ENCODE data around the gene NUB1. TPM values are rescaled to one million over a fixed set of nuclear protein-coding genes. Genes with fewer than 3 reads are reported as not detected.
A peak's percentile ranks its signal among the peaks of the same experiment; 100 is the strongest.

NUB1 gene
- total and polyA plus RNA-seq, 7 donors = 23.6 to 56.2 (median 46.0) TPM

- Histone ChIP-seq H3K4me1 (peaks cover 13% of the 10 kb centered on the region), H3K27me3 (ENCODE audit: insufficient read depth in 3 of 3, low read length in 2 of 3) (peaks cover 0 to 34% (median 19%) of the 10 kb centered on the region in 3 donors), H3K27ac (no peak overlapping the region), H3K36me3 (ENCODE audit: insufficient read depth in 1 of 2, low read depth in 1 of 2) (peaks cover 0 to 21% of the 10 kb centered on the region in 2 donors), H3K9me3 (no peaks in the 10 kb centered on the region), H3K4me3 (peak overlapping the region; percentile 46)
- WGBS, 3 donors = 3 to 13% (median 9%) methylated on average over 60 to 83 of the region's 83 CpGs
- peak; percentile 21 to 31 (median 28) for ATAC-seq
- intact Hi-C loops (cut with DNase I) = no loop called here
- no peak for DNase-seq
- TF ChIP-seq CTCF (IDR thresholded peaks at IDR 0.05) = no peak
Measured at GRCh38 chr7:151381348-151382078, 39.9 kb downstream of the NUB1 start.

- peaks cover 0 to 38% (median 19%) of the 10 kb centered on the region in 3 donors for H3K27me3 ChIP-seq (ENCODE audit: insufficient read depth in 3 of 3, low read length in 2 of 3)
- intact Hi-C loops (cut with DNase I) = no loop called here
- ATAC-seq (peak in 1 of 4 donors; percentile 2), DNase-seq (no peak)
- WGBS, 3 donors = 22 to 31% (median 25%) methylated on average over 36 to 37 of the region's 37 CpGs
- no peak for TF ChIP-seq CTCF (IDR thresholded peaks at IDR 0.05)
- peaks cover 13% of the 10 kb centered on the region for H3K4me1 ChIP-seq
- H3K4me3 ChIP-seq = peak overlapping the region; percentile 46
- H3K9me3 ChIP-seq = no peaks in the 10 kb centered on the region
- H3K36me3 ChIP-seq (ENCODE audit: insufficient read depth in 1 of 2, low read depth in 1 of 2) = peaks cover 0 to 13% of the 10 kb centered on the region in 2 donors
- H3K27ac ChIP-seq = no peak overlapping the region
Measured at GRCh38 chr7:151382079-151382885, 40.7 kb downstream of the NUB1 start.

- ATAC-seq = no peak
- Histone ChIP-seq H3K4me1 (peaks cover 13% of the 10 kb centered on the region), H3K27me3 (ENCODE audit: insufficient read depth in 3 of 3, low read length in 2 of 3) (peaks cover 0 to 38% (median 19%) of the 10 kb centered on the region in 3 donors), H3K27ac (no peak overlapping the region), H3K36me3 (ENCODE audit: insufficient read depth in 1 of 2, low read depth in 1 of 2) (no peaks in the 10 kb centered on the region), H3K4me3 (no peak overlapping the region), H3K9me3 (no peaks in the 10 kb centered on the region)
- DNase-seq = no peak
- no peak for TF ChIP-seq CTCF (IDR thresholded peaks at IDR 0.05)
- intact Hi-C loops (cut with DNase I) = no loop called here
- 81 to 87% (median 81%) methylated on average over 15 of the region's 15 CpGs for WGBS, 3 donors
Measured at GRCh38 chr7:151383638-151384351, 42.2 kb downstream of the NUB1 start.

GRCh38 chr7:151384352-151384697 lies 42.7 kb downstream of the NUB1 start:
- Histone ChIP-seq H3K27me3 (ENCODE audit: insufficient read depth in 3 of 3, low read length in 2 of 3) (peaks cover 0 to 38% (median 20%) of the 10 kb centered on the region in 3 donors), H3K4me3 (no peak overlapping the region), H3K9me3 (no peaks in the 10 kb centered on the region), H3K36me3 (ENCODE audit: insufficient read depth in 1 of 2, low read depth in 1 of 2) (no peaks in the 10 kb centered on the region), H3K4me1 (peaks cover 13% of the 10 kb centered on the region), H3K27ac (no peak overlapping the region)
- no peak for TF ChIP-seq CTCF (IDR thresholded peaks at IDR 0.05)
- ATAC-seq (no peak), DNase-seq (no peak)
- 80 to 99% (median 89%) methylated on average over 6 of the region's 6 CpGs for WGBS, 3 donors
- intact Hi-C loops (cut with DNase I) = no loop called here
